Gastrocnemius medialis (tissue), 4 donors: ENCODE measurements around the gene DCAF12L1. TPM values are rescaled to one million over a fixed set of nuclear protein-coding genes. Genes with fewer than 3 reads are reported as not detected.

Experiments used
- ATAC-seq, 2 donors: fragments of 150-250 bp; one replicate each; pipeline ENCODE4 v1.9.1; 2016
- DNase-seq, 2 donors: peaks; one replicate each; pipeline ENCODE4 v3.0.0-alpha.2; 2019
- H3K27ac ChIP-seq, 4 donors: fragments of 200-600 bp; sonication (generic); 1 replicate in 1 of 4; 2 replicates in 3 of 4; pipeline ENCODE4 v1.5.1; 2016 to 2018; ENCODE audit warnings: mild to moderate bottlenecking in 2 of 4, moderate library complexity in 1 of 4
- H3K27me3 ChIP-seq, 3 donors: fragments of 200-600 bp; sonication (generic) in 2 of 3; 1 replicate in 1 of 3; 2 replicates in 2 of 3; pipeline versions ENCODE4 v1.5.1 to v1.6.0; 2016 to 2019; ENCODE audit warnings: mild to moderate bottlenecking in 1 of 3, moderate library complexity in 1 of 3
- H3K36me3 ChIP-seq, 2 donors: fragments of 200-600 bp; sonication (generic) in 1 of 2; one replicate each; pipeline ENCODE4 v1.5.1; 2017 to 2018
- H3K4me1 ChIP-seq, 2 donors: fragments of 200-600 bp; sonication (generic) in 1 of 2; one replicate each; pipeline ENCODE4 v1.5.1; 2016 to 2017; ENCODE audit warnings: mild to moderate bottlenecking in 2 of 2
- H3K4me3 ChIP-seq, 4 donors: fragments of 200-600 bp; sonication (generic) in 3 of 4; 1 replicate in 1 of 4; 2 replicates in 3 of 4; pipeline ENCODE4 v1.5.1; 2016 to 2019; ENCODE audit warnings: mild to moderate bottlenecking in 2 of 4
- H3K9me3 ChIP-seq, 3 donors: fragments of 200-600 bp; sonication (generic) in 2 of 3; 1 replicate in 1 of 3; 2 replicates in 2 of 3; pipeline ENCODE4 v1.5.1; 2016 to 2019
- POLR2A ChIP-seq, 2 donors: fragments of 450-650 bp; IDR thresholded peaks; one replicate each; pipeline ENCODE4 v1.6.1; 2017; ENCODE audit warnings: antibody characterized with exemption in 2 of 2, mild to moderate bottlenecking in 2 of 2, moderate library complexity in 2 of 2
- in situ Hi-C, 4 donors: fragments of 200-750 bp; cut with MboI; loops; one replicate each; pipeline versions ENCODE4 v1.15.0 to v1.8.0; 2017; ENCODE audit warnings: low sequenced_read_pairs in 4 of 4
- intact Hi-C: fragments of 100-400 bp; cut with DNase I; formaldehyde crosslinking; loops from one replicate; pipeline ENCODE4 v1.15.1; 2023; ENCODE audit warnings: low total_unique reads
- total RNA-seq, 4 donors: library from RNA; depleted of rRNA; stranded (reverse); fragments of >200 nt; gene quantifications; one replicate each; pipeline versions ENCODE4 v1.1.0 to v1.2.3, GENCODE V29; 2016
- TF ChIP-seq, protein P1 (sequence below), 5 experiments: fragments of 450-650 bp in 3 of 5; fragments of 200-600 bp in 2 of 5; sonication (generic) in 2 of 5; IDR thresholded peaks in 4 of 5; conservative IDR thresholded peaks in 1 of 5; 1 replicate in 4 of 5; 2 replicates in 1 of 5; pipeline ENCODE4 v1.5.1; 2016 to 2019; ENCODE audit warnings: antibody characterized with exemption in 5 of 5, mild to moderate bottlenecking in 3 of 5, moderate library complexity in 3 of 5

The DCAF12L1 gene
- total RNA-seq = not detected

GRCh38 chrX:126552313-126553022 is at the start of gene DCAF12L1:
Gene DCAF12L1 (minus strand): TSS chrX:126552814. CDS start chrX:126552608, 206 bp downstream.
- Histone ChIP-seq H3K27ac (no peak within 1 kb of the TSS), H3K27me3 (no peaks in the 10 kb centered on the region), H3K4me3 (no peak within 1 kb of the TSS), H3K9me3 (no peaks in the 10 kb centered on the region), H3K36me3 (no peaks in the 10 kb centered on the region), H3K4me1 (no peaks in the 10 kb centered on the region)
- no peak for TF ChIP-seq POLR2A (IDR thresholded peaks at IDR 0.05)
- TF ChIP-seq, protein P1, sequence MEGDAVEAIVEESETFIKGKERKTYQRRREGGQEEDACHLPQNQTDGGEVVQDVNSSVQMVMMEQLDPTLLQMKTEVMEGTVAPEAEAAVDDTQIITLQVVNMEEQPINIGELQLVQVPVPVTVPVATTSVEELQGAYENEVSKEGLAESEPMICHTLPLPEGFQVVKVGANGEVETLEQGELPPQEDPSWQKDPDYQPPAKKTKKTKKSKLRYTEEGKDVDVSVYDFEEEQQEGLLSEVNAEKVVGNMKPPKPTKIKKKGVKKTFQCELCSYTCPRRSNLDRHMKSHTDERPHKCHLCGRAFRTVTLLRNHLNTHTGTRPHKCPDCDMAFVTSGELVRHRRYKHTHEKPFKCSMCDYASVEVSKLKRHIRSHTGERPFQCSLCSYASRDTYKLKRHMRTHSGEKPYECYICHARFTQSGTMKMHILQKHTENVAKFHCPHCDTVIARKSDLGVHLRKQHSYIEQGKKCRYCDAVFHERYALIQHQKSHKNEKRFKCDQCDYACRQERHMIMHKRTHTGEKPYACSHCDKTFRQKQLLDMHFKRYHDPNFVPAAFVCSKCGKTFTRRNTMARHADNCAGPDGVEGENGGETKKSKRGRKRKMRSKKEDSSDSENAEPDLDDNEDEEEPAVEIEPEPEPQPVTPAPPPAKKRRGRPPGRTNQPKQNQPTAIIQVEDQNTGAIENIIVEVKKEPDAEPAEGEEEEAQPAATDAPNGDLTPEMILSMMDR (IDR thresholded peaks at IDR 0.05 in 4 of 5, conservative IDR thresholded peaks at IDR 0.05 in 1 of 5) = no peak
- in situ Hi-C loops (no loop called here), intact Hi-C loops (no loop called here)
- ATAC-seq (no peak), DNase-seq (no peak)

- no peak for ATAC-seq
- no peak overlapping the region for H3K4me3 ChIP-seq
- DNase-seq = no peak
- in situ Hi-C loops (no loop called here), intact Hi-C loops (no loop called here)
- H3K27me3 ChIP-seq = no peaks in the 10 kb centered on the region
- TF ChIP-seq, protein P1 (IDR thresholded peaks at IDR 0.05 in 4 of 5, conservative IDR thresholded peaks at IDR 0.05 in 1 of 5) = no peak
- TF ChIP-seq POLR2A (IDR thresholded peaks at IDR 0.05) = no peak
- H3K27ac ChIP-seq = no peak overlapping the region
- no peaks in the 10 kb centered on the region for H3K4me1 ChIP-seq
- H3K36me3 ChIP-seq = no peaks in the 10 kb centered on the region
- no peaks in the 10 kb centered on the region for H3K9me3 ChIP-seq
Observed at GRCh38 chrX:126580877-126581276, 28.3 kb upstream of the DCAF12L1 start.

- DNase-seq (no peak), ATAC-seq (no peak)
- H3K27me3 ChIP-seq = no peaks in the 10 kb centered on the region
- intact Hi-C loops (no loop called here), in situ Hi-C loops (no loop called here)
- H3K4me1 ChIP-seq = no peaks in the 10 kb centered on the region
- no peaks in the 10 kb centered on the region for H3K36me3 ChIP-seq
- no peak for TF ChIP-seq POLR2A (IDR thresholded peaks at IDR 0.05)
- TF ChIP-seq, protein P1 (IDR thresholded peaks at IDR 0.05 in 4 of 5, conservative IDR thresholded peaks at IDR 0.05 in 1 of 5) = no peak
- H3K27ac ChIP-seq = no peak overlapping the region
- H3K9me3 ChIP-seq = no peaks in the 10 kb centered on the region
- no peak overlapping the region for H3K4me3 ChIP-seq
Observed at GRCh38 chrX:126575911-126576310, 23.3 kb upstream of the DCAF12L1 start.

- no peak for TF ChIP-seq POLR2A (IDR thresholded peaks at IDR 0.05)
- TF ChIP-seq, protein P1 (IDR thresholded peaks at IDR 0.05 in 4 of 5, conservative IDR thresholded peaks at IDR 0.05 in 1 of 5) = no peak
- H3K4me1 ChIP-seq = no peaks in the 10 kb centered on the region
- ATAC-seq (no peak), DNase-seq (no peak)
- in situ Hi-C loops = no loop called here
- H3K27ac ChIP-seq = no peak overlapping the region
- H3K4me3 ChIP-seq = no peak overlapping the region
- no peaks in the 10 kb centered on the region for H3K36me3 ChIP-seq
- no peaks in the 10 kb centered on the region for H3K27me3 ChIP-seq
- H3K9me3 ChIP-seq = no peaks in the 10 kb centered on the region
- intact Hi-C loops = no loop called here
Observed at GRCh38 chrX:126557151-126557550, 4.5 kb upstream of the DCAF12L1 start.
